Neuronal stem cell (in vitro differentiated cells): ENCODE measurements around the gene ARHGEF7.

Experiments
- DNase-seq: peaks from one replicate; pipeline ENCODE4 v3.0.0-alpha.2; 2013; ENCODE audit warnings: low spot score
- H2AFZ ChIP-seq: one replicate; pipeline ENCODE4 v1.6.1; 2013; ENCODE audit warnings: mild to moderate bottlenecking, low read length, inconsistent platforms
- H2AK5ac ChIP-seq: 2 replicates; pipeline ENCODE4 v1.6.1; 2013; ENCODE audit warnings: low read depth, mild to moderate bottlenecking, inconsistent platforms, low read length, moderate library complexity, mixed read lengths
- H2BK120ac ChIP-seq: 2 replicates; pipeline ENCODE4 v1.6.1; 2013; ENCODE audit warnings: low read depth, mild to moderate bottlenecking, inconsistent platforms, low read length, moderate library complexity, mixed read lengths
- H2BK12ac ChIP-seq: one replicate; pipeline ENCODE4 v1.6.1; 2013; ENCODE audit warnings: low read length, inconsistent platforms
- H2BK15ac ChIP-seq: 2 replicates; pipeline ENCODE4 v1.6.1; 2013; ENCODE audit warnings: mild to moderate bottlenecking, low read length, inconsistent platforms, mixed read lengths
- H2BK5ac ChIP-seq: one replicate; pipeline ENCODE4 v1.6.1; 2013; ENCODE audit warnings: inconsistent platforms, mild to moderate bottlenecking, low read length, moderate library complexity
- H3K14ac ChIP-seq: one replicate; pipeline ENCODE4 v1.6.1; 2013; ENCODE audit warnings: low read length, inconsistent platforms
- H3K18ac ChIP-seq: 2 replicates; pipeline ENCODE4 v1.6.1; 2013; ENCODE audit warnings: low read length, inconsistent platforms
- H3K23ac ChIP-seq: 2 replicates; pipeline ENCODE4 v1.6.1; 2013; ENCODE audit warnings: low read depth, mild to moderate bottlenecking, mixed read lengths, low read length, inconsistent platforms; ENCODE audit not compliant: poor library complexity
- H3K27ac ChIP-seq: replicated peaks from 3 replicates; pipeline ENCODE4 v1.5.1; 2013; ENCODE audit warnings: low read length, inconsistent platforms
- H3K27me3 ChIP-seq, 3 experiments: 2 replicates each; pipeline ENCODE4 v1.6.1; 2013; ENCODE audit warnings: low read length in 3 of 3, mild to moderate bottlenecking in 2 of 3, inconsistent platforms in 1 of 3, low read depth in 1 of 3, mixed read lengths in 1 of 3, moderate library complexity in 1 of 3; ENCODE audit not compliant: control insufficient read depth in 3 of 3, insufficient read depth in 3 of 3
- H3K36me3 ChIP-seq, 2 donors: replicated peaks in 1 of 2; 2 replicates each; pipeline ENCODE4 v1.6.1; 2013; ENCODE audit warnings: low read length in 2 of 2; ENCODE audit not compliant: control insufficient read depth in 2 of 2, insufficient read depth in 2 of 2
- H3K4ac ChIP-seq: 2 replicates; pipeline ENCODE4 v1.6.1; 2013; ENCODE audit warnings: inconsistent platforms, mild to moderate bottlenecking, low read length, moderate library complexity
- H3K4me1 ChIP-seq, 2 donors: 1 replicate in 1 of 2; 2 replicates in 1 of 2; pipeline ENCODE4 v1.6.1; 2013; ENCODE audit warnings: low read length in 2 of 2, low read depth in 1 of 2; ENCODE audit not compliant: control insufficient read depth in 2 of 2, insufficient read depth in 1 of 2
- H3K4me2 ChIP-seq: one replicate; pipeline ENCODE4 v1.6.1; 2013; ENCODE audit warnings: mild to moderate bottlenecking, low read length, inconsistent platforms; ENCODE audit not compliant: insufficient read depth, poor library complexity, severe bottlenecking
- H3K4me3 ChIP-seq, 2 donors: 2 replicates each; pipeline ENCODE4 v1.5.1; 2013; ENCODE audit warnings: low read length in 2 of 2, mild to moderate bottlenecking in 2 of 2, inconsistent platforms in 1 of 2, moderate library complexity in 1 of 2
- H3K79me1 ChIP-seq: one replicate; pipeline ENCODE4 v1.6.1; 2013; ENCODE audit warnings: low read depth, mild to moderate bottlenecking, inconsistent platforms, low read length, moderate library complexity
- H3K9ac ChIP-seq: one replicate; pipeline ENCODE4 v1.6.1; 2013; ENCODE audit warnings: mild to moderate bottlenecking, low read depth, low read length, inconsistent platforms; ENCODE audit not compliant: poor library complexity
- H3K9me3 ChIP-seq, 2 donors: replicated peaks in 1 of 2; 2 replicates each; pipeline versions ENCODE3 to v1.6.1; 2013; ENCODE audit warnings: low read length in 2 of 2, mild to moderate bottlenecking in 2 of 2, inconsistent platforms in 1 of 2, low read depth in 1 of 2, mixed read lengths in 1 of 2, moderate library complexity in 1 of 2; ENCODE audit not compliant: control insufficient read depth in 2 of 2, insufficient read depth in 1 of 2
- H4K8ac ChIP-seq: one replicate; pipeline ENCODE4 v1.6.1; 2013; ENCODE audit warnings: low read depth, mild to moderate bottlenecking, inconsistent platforms, low read length, moderate library complexity
- H4K91ac ChIP-seq: one replicate; pipeline ENCODE4 v1.6.1; 2013; ENCODE audit warnings: low read length, low read depth, mild to moderate bottlenecking, inconsistent platforms; ENCODE audit not compliant: poor library complexity
- WGBS, 2 donors: extraction: QIAGEN DNeasy Blood & Tissue Kit; methylation state at CpG; one replicate each; pipeline ENCODE4 v1.1.7; 2013; ENCODE audit warnings: missing lambda C conversion rate in 2 of 2, mixed read lengths in 1 of 2; ENCODE audit not compliant: insufficient read length in 2 of 2, insufficient replicate concordance in 1 of 2; ENCODE audit errors: extremely low coverage in 2 of 2; 5-methylcytosine and 5-hydroxymethylcytosine counted together

Gene ARHGEF7

GRCh38 chr13:111176421-111176820 lies 61.3 kb downstream of the ARHGEF7 start:
- no CpG with 5 or more reads among the region's 8 CpGs for WGBS, 2 donors
- Histone ChIP-seq H3K79me1 (peaks cover 11% of the 10 kb centered on the region), H2AFZ (no peak overlapping the region), H3K4me1 (peaks cover 1 to 7% of the 10 kb centered on the region in 2 donors), H3K9ac (no peak overlapping the region), H2BK12ac (no peak overlapping the region), H3K9me3 (no peaks in the 10 kb centered on the region), H3K36me3 (peaks cover 8 to 37% of the 10 kb centered on the region in 2 donors), H3K14ac (no peak overlapping the region), H3K4me3 (no peak overlapping the region), H3K27ac (no peak overlapping the region), H2BK5ac (no peak overlapping the region), H4K91ac (no peak overlapping the region), H2AK5ac (no peak overlapping the region), H3K27me3 (no peaks in the 10 kb centered on the region), H2BK15ac (no peak overlapping the region), H3K4me2 (no peak overlapping the region), H2BK120ac (no peak overlapping the region), H3K18ac (no peak overlapping the region), H3K4ac (no peak overlapping the region), H3K23ac (no peak overlapping the region), H4K8ac (no peak overlapping the region)
- no peak for DNase-seq

DNA sequence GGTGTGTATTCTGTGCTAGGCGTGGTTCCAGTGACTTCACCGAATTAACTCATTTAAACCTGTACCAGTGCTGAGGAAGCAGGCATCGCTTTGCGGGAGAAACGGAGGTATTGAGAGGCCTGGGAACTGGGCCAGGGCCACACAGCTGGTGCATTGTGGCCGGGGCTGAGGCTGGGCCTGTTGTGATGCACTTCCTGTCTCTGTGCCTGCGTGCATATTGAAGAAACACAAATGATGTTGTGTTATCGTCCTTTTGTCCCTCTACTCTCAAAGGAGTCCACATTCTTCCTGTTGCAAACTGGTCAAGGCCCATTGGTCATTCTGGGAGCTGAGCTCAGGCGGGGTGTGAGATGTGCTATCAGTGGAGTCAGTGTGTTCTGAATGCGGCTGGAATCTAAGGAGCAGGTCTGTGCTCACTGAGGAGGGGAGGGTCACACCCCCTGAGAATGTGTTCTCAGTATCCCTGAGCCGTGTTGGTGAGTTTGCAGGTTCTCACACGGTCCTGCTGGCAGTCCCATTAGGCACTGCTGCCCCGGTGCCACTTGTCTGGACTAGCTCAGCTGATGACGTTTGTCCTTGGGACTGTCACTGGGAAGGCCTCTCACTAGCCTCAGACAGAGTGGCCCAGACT lies 62.1 kb downstream of the ARHGEF7 start:
- Histone ChIP-seq H2BK5ac (no peak overlapping the region), H2AK5ac (no peak overlapping the region), H2AFZ (no peak overlapping the region), H3K23ac (no peak overlapping the region), H3K14ac (no peak overlapping the region), H3K36me3 (peaks cover 8 to 45% of the 10 kb centered on the region in 2 donors), H3K27ac (no peak overlapping the region), H3K4ac (no peak overlapping the region), H2BK12ac (no peak overlapping the region), H4K91ac (no peak overlapping the region), H3K18ac (no peak overlapping the region), H3K4me2 (no peak overlapping the region), H2BK15ac (no peak overlapping the region), H3K4me1 (peaks cover 1 to 7% of the 10 kb centered on the region in 2 donors), H2BK120ac (no peak overlapping the region), H3K27me3 (no peaks in the 10 kb centered on the region), H3K79me1 (peaks cover 14% of the 10 kb centered on the region), H3K9me3 (no peaks in the 10 kb centered on the region), H3K4me3 (no peak overlapping the region), H3K9ac (no peak overlapping the region), H4K8ac (no peak overlapping the region)
- WGBS, 2 donors: no CpG with 5 or more reads among the region's 14 CpGs
- no peak for DNase-seq

GRCh38 chr13:111177921-111178320 lies 62.8 kb downstream of the ARHGEF7 start:
- no peak overlapping the region for H3K27ac ChIP-seq

DNA sequence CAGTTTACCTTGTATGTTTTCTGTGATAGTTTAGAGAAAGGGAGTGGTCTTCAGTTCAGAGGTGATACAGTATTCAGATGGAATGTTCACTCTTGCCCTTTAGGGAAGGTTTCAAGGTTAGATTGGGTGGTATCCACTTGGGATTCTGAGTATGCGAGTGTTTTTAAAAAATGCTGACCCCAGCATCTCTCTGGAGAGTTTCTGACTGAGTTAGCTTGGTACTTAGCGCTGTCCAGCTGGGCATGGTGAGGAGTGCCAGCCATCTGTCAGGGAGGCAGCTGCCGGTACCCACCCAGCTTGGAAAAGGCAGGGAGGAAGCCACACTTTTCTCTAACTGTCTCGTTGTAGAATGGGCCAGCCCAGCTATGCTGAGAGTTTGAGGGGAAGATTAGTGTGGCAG lies 63.3 kb downstream of the ARHGEF7 start:
- no peak overlapping the region for H2BK120ac ChIP-seq
- no peak overlapping the region for H3K27ac ChIP-seq

More at GRCh38 chr13:111177921-111178320, 62.8 kb downstream of the ARHGEF7 start:
- no peak for DNase-seq
- Histone ChIP-seq H3K18ac (no peak overlapping the region), H2BK15ac (no peak overlapping the region), H3K9me3 (no peaks in the 10 kb centered on the region), H3K4ac (no peak overlapping the region), H3K27me3 (no peaks in the 10 kb centered on the region), H2BK12ac (no peak overlapping the region), H3K14ac (no peak overlapping the region), H3K36me3 (peaks cover 8 to 45% of the 10 kb centered on the region in 2 donors), H2AFZ (no peak overlapping the region), H3K79me1 (peaks cover 15% of the 10 kb centered on the region), H4K8ac (no peak overlapping the region), H4K91ac (no peak overlapping the region), H3K9ac (no peak overlapping the region), H2BK5ac (no peak overlapping the region), H3K4me3 (no peak overlapping the region), H3K23ac (no peak overlapping the region), H2BK120ac (no peak overlapping the region), H3K4me2 (no peak overlapping the region), H2AK5ac (no peak overlapping the region), H3K4me1 (peaks cover 1 to 7% of the 10 kb centered on the region in 2 donors)
- no CpG with 5 or more reads among the region's 6 CpGs for WGBS, 2 donors

More for the DNA sequence above, 63.3 kb downstream of the ARHGEF7 start:
- H3K9ac ChIP-seq: no peak overlapping the region
- no peak overlapping the region for H3K4ac ChIP-seq
- no peak overlapping the region for H3K14ac ChIP-seq
- no peak overlapping the region for H2AK5ac ChIP-seq
- no peak for DNase-seq
- H3K4me3 ChIP-seq: no peak overlapping the region
- peaks cover 14% of the 10 kb centered on the region for H3K79me1 ChIP-seq
- peaks cover 1 to 7% of the 10 kb centered on the region in 2 donors for H3K4me1 ChIP-seq
- no peak overlapping the region for H2BK15ac ChIP-seq
- peaks cover 5 to 40% of the 10 kb centered on the region in 2 donors for H3K36me3 ChIP-seq
- H3K23ac ChIP-seq: no peak overlapping the region
- H2AFZ ChIP-seq: no peak overlapping the region
- no peak overlapping the region for H4K91ac ChIP-seq
- H3K27me3 ChIP-seq: no peaks in the 10 kb centered on the region
- no peak overlapping the region for H2BK5ac ChIP-seq
- no peak overlapping the region for H4K8ac ChIP-seq
- H3K18ac ChIP-seq: peak overlapping the region; percentile 41
- no CpG with 5 or more reads among the region's 4 CpGs for whole genome bisulfite sequencing, 2 donors
- no peaks in the 10 kb centered on the region for H3K9me3 ChIP-seq
- no peak overlapping the region for H2BK12ac ChIP-seq
- H3K4me2 ChIP-seq: no peak overlapping the region
